GM21360 (cell line): ENCODE measurements around the gene KRTAP5-8.
"Not testable (repeated sequence)": the region's sequence is repeated elsewhere in the genome, so short reads cannot be mapped to it uniquely, and the experiment has no call there.

Source experiments
- ATAC-seq: cut with Tn5 transposase; IDR thresholded peaks from one replicate; pipeline ENCODE4 v1.9.1; 2021; ENCODE audit warnings: mild to moderate bottlenecking, moderate library complexity; ENCODE audit not compliant: unreplicated experiment

KRTAP5-8 gene

GRCh38 chr11:71505781-71506180, 32.0 kb upstream of the KRTAP5-8 start:
- ATAC-seq: no peak

GRCh38 chr11:71507102-71507501, 30.7 kb upstream of the KRTAP5-8 start:
- ATAC-seq: no peak

GRCh38 chr11:71518506-71519471, 19.0 kb upstream of the KRTAP5-8 start:
- no peak for ATAC-seq

GRCh38 chr11:71519546-71519945, 18.3 kb upstream of the KRTAP5-8 start:
- ATAC-seq: no peak

- ATAC-seq: no peak
Measured at GRCh38 chr11:71525188-71525937, 12.5 kb upstream of the KRTAP5-8 start.

GRCh38 chr11:71525938-71526495, 11.8 kb upstream of the KRTAP5-8 start:
- ATAC-seq: no peak

- ATAC-seq: not testable (repeated sequence)
Measured at GRCh38 chr11:71526796-71527575, 10.8 kb upstream of the KRTAP5-8 start, which contains the start of gene KRTAP5-7. Gene KRTAP5-7, plus strand, starts transcription at chr11:71527267. Its CDS starts 34 bp downstream, at chr11:71527301.

- no peak for ATAC-seq
Measured at GRCh38 chr11:71527576-71528210, 10.1 kb upstream of the KRTAP5-8 start.

- no peak for ATAC-seq
Measured at GRCh38 chr11:71530602-71531001, 7.2 kb upstream of the KRTAP5-8 start.

- ATAC-seq: no peak
Measured at GRCh38 chr11:71532036-71532610, 5.7 kb upstream of the KRTAP5-8 start.

- ATAC-seq: not testable (repeated sequence)
Measured at GRCh38 chr11:71534711-71535608, 2.9 kb upstream of the KRTAP5-8 start.

- no peak for ATAC-seq
Measured at GRCh38 chr11:71535825-71536224, 2.0 kb upstream of the KRTAP5-8 start.

GRCh38 chr11:71537537-71537936, 288 bp upstream of the KRTAP5-8 start:
- no peak for ATAC-seq

GRCh38 chr11:71538666-71538990, 803 bp downstream of the KRTAP5-8 start:
- ATAC-seq: no peak

- no peak for ATAC-seq
Measured at GRCh38 chr11:71539017-71539416, 1.2 kb downstream of the KRTAP5-8 start.

- ATAC-seq: not testable (repeated sequence)
Measured at GRCh38 chr11:71539971-71540370, 2.1 kb downstream of the KRTAP5-8 start.

- ATAC-seq: not testable (repeated sequence)
Measured at GRCh38 chr11:71540521-71541304, 2.9 kb downstream of the KRTAP5-8 start.

GRCh38 chr11:71542382-71542781, 4.6 kb downstream of the KRTAP5-8 start:
- no peak for ATAC-seq
